Gastroesophageal sphincter (tissue), 4 donors: Measurements from ENCODE around the gene SNX33. TPM values are rescaled to one million over a fixed set of nuclear protein-coding genes. Genes with fewer than 3 reads are reported as not detected.
A peak's percentile ranks its signal among the peaks of the same experiment; 100 is the strongest.

Experiments used
- ATAC-seq: fragments of 150-250 bp; one replicate; pipeline ENCODE4 v1.9.1; 2016; ENCODE audit warnings: mild to moderate bottlenecking, moderate library complexity
- H3K27ac ChIP-seq, 4 donors: fragments of 200-600 bp; sonication (generic) in 3 of 4; 1 replicate in 3 of 4; 2 replicates in 1 of 4; pipeline ENCODE4 v1.5.1; 2016 to 2019
- H3K27me3 ChIP-seq: fragments of 200-600 bp; sonication (generic); one replicate; pipeline ENCODE4 v1.5.1; 2019
- H3K36me3 ChIP-seq, 2 donors: fragments of 200-600 bp; sonication (generic); one replicate each; pipeline ENCODE4 v1.5.1; 2019; ENCODE audit warnings: control low read depth in 1 of 2
- H3K4me1 ChIP-seq, 3 donors: fragments of 200-600 bp; sonication (generic); 1 replicate in 2 of 3; 2 replicates in 1 of 3; pipeline ENCODE4 v1.5.1; 2016 to 2019; ENCODE audit warnings: control low read depth in 2 of 3
- H3K4me3 ChIP-seq, 2 donors: fragments of 200-600 bp; sonication (generic); one replicate each; pipeline ENCODE4 v1.5.1; 2019; ENCODE audit warnings: mild to moderate bottlenecking in 1 of 2, moderate library complexity in 1 of 2
- H3K9me3 ChIP-seq, 3 donors: fragments of 200-600 bp; sonication (generic); one replicate each; pipeline ENCODE4 v1.5.1; 2017 to 2019; ENCODE audit warnings: control low read depth in 2 of 3
- EP300 ChIP-seq: sonication (generic); formaldehyde crosslinking; IDR thresholded peaks from one replicate; pipeline ENCODE4 v1.6.1; 2017; ENCODE audit warnings: antibody characterized with exemption, mild to moderate bottlenecking
- POLR2A ChIP-seq, 2 donors: fragments of 450-650 bp; IDR thresholded peaks; one replicate each; pipeline ENCODE4 v1.6.1; 2017; ENCODE audit warnings: antibody characterized with exemption in 2 of 2, mild to moderate bottlenecking in 2 of 2, moderate library complexity in 1 of 2
- POLR2AphosphoS5 ChIP-seq: sonication (generic); formaldehyde crosslinking; IDR thresholded peaks from one replicate; pipeline ENCODE4 v1.6.1; 2017; ENCODE audit warnings: antibody characterized with exemption
- WGBS, 2 donors: methylation state at CpG; one replicate each; pipeline ENCODE4 v1.1.5; 2018; ENCODE audit warnings: low coverage in 1 of 2; 5-methylcytosine and 5-hydroxymethylcytosine counted together
- total RNA-seq, 4 donors: library from RNA; depleted of rRNA; stranded (reverse); fragments of >200 nt; gene quantifications; one replicate each; pipeline ENCODE4 v1.1.0, GENCODE V29; 2016
- TF ChIP-seq, protein P1 (sequence below), 4 experiments: fragments of 200-600 bp in 2 of 4; fragments of 450-650 bp in 2 of 4; sonication (generic) in 1 of 4; IDR thresholded peaks; one replicate each; pipeline ENCODE4 v1.5.1; 2017 to 2019; ENCODE audit warnings: antibody characterized with exemption in 4 of 4, mild to moderate bottlenecking in 2 of 4, moderate library complexity in 2 of 4

SNX33 gene, protein sequence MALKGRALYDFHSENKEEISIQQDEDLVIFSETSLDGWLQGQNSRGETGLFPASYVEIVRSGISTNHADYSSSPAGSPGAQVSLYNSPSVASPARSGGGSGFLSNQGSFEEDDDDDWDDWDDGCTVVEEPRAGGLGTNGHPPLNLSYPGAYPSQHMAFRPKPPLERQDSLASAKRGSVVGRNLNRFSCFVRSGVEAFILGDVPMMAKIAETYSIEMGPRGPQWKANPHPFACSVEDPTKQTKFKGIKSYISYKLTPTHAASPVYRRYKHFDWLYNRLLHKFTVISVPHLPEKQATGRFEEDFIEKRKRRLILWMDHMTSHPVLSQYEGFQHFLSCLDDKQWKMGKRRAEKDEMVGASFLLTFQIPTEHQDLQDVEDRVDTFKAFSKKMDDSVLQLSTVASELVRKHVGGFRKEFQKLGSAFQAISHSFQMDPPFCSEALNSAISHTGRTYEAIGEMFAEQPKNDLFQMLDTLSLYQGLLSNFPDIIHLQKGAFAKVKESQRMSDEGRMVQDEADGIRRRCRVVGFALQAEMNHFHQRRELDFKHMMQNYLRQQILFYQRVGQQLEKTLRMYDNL
- 10 to 100 TPM; 32.8 to 51.5 (median 41.2) TPM for total RNA-seq

DNA sequence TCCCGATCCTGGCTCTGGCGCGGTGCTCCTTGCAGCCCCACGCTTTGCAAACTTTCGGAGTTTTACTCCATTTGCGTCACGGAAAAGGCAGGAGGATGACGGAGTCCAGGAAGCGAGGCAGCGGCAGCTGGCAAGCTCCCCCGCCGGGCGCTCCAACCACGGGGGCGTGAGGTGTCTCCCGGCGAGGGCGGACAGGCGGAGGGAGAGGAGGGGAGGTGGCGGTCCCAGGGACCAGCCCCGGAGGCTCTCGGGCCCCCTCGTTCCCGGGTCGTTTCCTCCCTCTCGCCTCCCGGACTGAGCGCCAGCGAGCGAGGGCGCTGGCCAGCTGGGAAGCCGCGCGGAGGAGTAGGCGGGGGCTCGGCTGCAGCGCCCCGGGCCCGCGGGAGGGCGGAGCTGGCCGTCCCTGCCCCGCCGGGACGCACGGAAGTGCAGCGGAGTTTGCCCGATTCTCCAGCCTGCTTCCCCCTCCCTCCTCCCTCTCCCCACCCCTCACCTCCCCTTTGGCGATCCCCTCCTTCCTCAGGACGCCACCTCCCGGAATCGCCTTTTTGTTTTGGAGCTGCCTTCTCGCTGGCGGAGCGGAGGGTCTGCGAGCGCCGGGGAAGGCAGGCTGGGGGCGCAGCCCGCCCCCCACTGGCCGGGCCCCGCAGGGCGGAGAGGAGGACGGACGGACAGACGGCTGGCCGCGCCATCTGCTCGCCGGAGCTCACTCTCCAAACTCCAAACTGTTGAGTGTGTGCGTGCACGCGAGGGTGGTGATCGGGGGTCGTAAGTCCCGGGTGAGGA, at the start of gene SNX33:
Gene SNX33, plus strand, starts transcription at position 543 of the 786 bp plus-strand sequence. CDS start 1,191 bp downstream, outside the sequence.
- 0% methylated on average over 1 to 3 of the region's 76 CpGs for WGBS, 2 donors
- no peaks in the 10 kb centered on the region for H3K9me3 ChIP-seq

DNA sequence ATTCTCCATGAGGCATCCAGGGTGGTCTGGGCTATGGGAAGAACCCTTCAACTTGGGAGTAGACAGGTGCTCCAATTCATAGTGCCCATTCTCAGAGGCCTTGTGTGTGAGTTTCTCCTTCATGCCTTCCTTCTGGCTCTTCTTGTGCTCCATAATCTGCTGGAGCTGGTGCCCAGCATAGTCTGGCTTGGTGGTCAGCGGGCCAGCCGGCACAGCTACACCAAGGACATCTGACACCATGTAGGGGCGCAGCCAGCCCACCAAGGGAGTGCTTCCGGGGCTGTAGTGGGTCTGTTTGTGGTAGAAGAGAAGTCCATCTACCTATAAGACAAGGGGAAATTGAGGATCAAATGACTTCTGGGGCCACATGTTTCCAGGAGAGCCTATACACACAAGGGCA, 49.4 kb upstream of the SNX33 start:
- no peak overlapping the region for H3K27ac ChIP-seq
- ATAC-seq, result no peak
- H3K4me1 ChIP-seq, result peaks cover 0 to 7% (median 0%) of the 10 kb centered on the region in 3 donors
- TF ChIP-seq POLR2A (IDR thresholded peaks at IDR 0.05) (no peak), EP300 (no peak), POLR2AphosphoS5 (no peak)
- TF ChIP-seq, protein P1, sequence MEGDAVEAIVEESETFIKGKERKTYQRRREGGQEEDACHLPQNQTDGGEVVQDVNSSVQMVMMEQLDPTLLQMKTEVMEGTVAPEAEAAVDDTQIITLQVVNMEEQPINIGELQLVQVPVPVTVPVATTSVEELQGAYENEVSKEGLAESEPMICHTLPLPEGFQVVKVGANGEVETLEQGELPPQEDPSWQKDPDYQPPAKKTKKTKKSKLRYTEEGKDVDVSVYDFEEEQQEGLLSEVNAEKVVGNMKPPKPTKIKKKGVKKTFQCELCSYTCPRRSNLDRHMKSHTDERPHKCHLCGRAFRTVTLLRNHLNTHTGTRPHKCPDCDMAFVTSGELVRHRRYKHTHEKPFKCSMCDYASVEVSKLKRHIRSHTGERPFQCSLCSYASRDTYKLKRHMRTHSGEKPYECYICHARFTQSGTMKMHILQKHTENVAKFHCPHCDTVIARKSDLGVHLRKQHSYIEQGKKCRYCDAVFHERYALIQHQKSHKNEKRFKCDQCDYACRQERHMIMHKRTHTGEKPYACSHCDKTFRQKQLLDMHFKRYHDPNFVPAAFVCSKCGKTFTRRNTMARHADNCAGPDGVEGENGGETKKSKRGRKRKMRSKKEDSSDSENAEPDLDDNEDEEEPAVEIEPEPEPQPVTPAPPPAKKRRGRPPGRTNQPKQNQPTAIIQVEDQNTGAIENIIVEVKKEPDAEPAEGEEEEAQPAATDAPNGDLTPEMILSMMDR (IDR thresholded peaks at IDR 0.05), result no peak
- no peaks in the 10 kb centered on the region for H3K9me3 ChIP-seq
- H3K4me3 ChIP-seq, result no peak overlapping the region
- H3K27me3 ChIP-seq, result no peaks in the 10 kb centered on the region
- H3K36me3 ChIP-seq, result peaks cover 0 to 97% of the 10 kb centered on the region in 2 donors
- WGBS, 2 donors, result 100% methylated on average over 2 of the region's 4 CpGs; no CpG with 5 or more reads in 1 of the 2 donors

More for the DNA sequence above, at the start of gene SNX33:
- Histone ChIP-seq H3K36me3 (peaks cover 0 to 6% of the 10 kb centered on the region in 2 donors), H3K4me3 (peak within 1 kb of the TSS; percentile 86 to 90), H3K27ac (peak within 1 kb of the TSS; percentile 92 to 98 (median 96)), H3K4me1 (peaks cover 2 to 59% (median 40%) of the 10 kb centered on the region in 3 donors), H3K27me3 (no peaks in the 10 kb centered on the region)
- peak; percentile 57 for TF ChIP-seq POLR2AphosphoS5
- TF ChIP-seq, protein P1 (IDR thresholded peaks at IDR 0.05), result peak in 3 of 4 experiments; percentile 30 to 78 (median 68)
- TF ChIP-seq EP300, result no peak
- TF ChIP-seq POLR2A (IDR thresholded peaks at IDR 0.05), result peak; percentile 84 to 88
- peak; percentile 87 for ATAC-seq

DNA sequence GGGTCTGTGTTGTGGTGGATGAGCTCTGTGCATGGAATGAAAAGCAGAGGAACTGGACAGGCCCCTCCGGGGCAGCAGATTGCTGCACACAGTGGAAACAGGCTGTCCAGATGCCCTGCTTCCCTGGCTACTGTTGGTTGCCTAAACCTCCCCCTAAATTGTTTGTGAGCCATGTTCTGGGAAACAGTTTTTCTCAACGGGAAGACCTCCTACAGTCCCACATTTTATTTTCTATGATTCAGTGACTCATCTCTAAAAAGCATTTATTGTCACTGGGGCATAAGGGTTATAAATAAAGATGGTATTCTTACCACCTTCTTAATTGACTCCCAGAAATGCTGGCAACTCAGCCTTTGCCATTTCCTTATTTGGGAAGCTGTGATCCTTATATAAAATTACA, 48.3 kb upstream of the SNX33 start:
- Histone ChIP-seq H3K27me3 (no peaks in the 10 kb centered on the region), H3K36me3 (peaks cover 0 to 97% of the 10 kb centered on the region in 2 donors), H3K4me3 (no peak overlapping the region), H3K9me3 (no peaks in the 10 kb centered on the region), H3K4me1 (peaks cover 0 to 7% (median 0%) of the 10 kb centered on the region in 3 donors), H3K27ac (peak overlapping the region in 2 of 4 donors; percentile 12 to 48)
- 33 to 60% methylated on average over 1 to 2 of the region's 2 CpGs for WGBS, 2 donors
- ATAC-seq, result no peak
- peak; percentile 54 for TF ChIP-seq POLR2AphosphoS5
- TF ChIP-seq EP300, result no peak
- no peak for TF ChIP-seq POLR2A (IDR thresholded peaks at IDR 0.05)
- TF ChIP-seq, protein P1 (IDR thresholded peaks at IDR 0.05), result no peak

DNA sequence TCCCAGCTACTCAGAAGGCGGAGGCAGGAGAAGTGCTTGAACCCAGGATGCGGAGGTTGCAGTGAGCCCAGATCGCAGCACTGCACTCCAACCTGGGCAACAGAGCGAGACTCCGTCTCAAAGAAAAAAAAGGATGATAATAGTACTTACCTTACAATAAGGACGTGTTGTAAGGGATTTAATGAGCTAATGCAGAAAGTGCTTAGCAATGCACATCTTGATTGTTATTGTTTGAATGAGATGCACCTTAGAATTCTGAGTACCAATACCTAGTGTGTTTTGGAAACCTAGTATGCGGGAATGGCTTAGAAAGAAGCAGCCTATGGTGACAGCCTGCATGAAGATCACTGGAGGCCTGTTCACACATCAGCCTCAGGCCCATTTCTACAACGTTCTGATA, 41.7 kb upstream of the SNX33 start:
- no peaks in the 10 kb centered on the region for H3K4me1 ChIP-seq
- 70 to 84% methylated on average over 3 to 8 of the region's 8 CpGs for WGBS, 2 donors
- peaks cover 0 to 98% of the 10 kb centered on the region in 2 donors for H3K36me3 ChIP-seq
- no peak for ATAC-seq
- no peak overlapping the region for H3K27ac ChIP-seq
- TF ChIP-seq POLR2A (IDR thresholded peaks at IDR 0.05) (no peak), EP300 (no peak), POLR2AphosphoS5 (no peak)
- TF ChIP-seq, protein P1 (IDR thresholded peaks at IDR 0.05), result no peak
- H3K9me3 ChIP-seq, result no peaks in the 10 kb centered on the region
- no peak overlapping the region for H3K4me3 ChIP-seq
- H3K27me3 ChIP-seq, result no peaks in the 10 kb centered on the region
